Progenitor cell of endocrine pancreas (in vitro differentiated cells): ENCODE results near the gene ATP8A2. TPM values are rescaled to one million over a fixed set of nuclear protein-coding genes. Genes with fewer than 3 reads are reported as not detected.

Experiments
- DNase-seq: peaks from one replicate; pipeline ENCODE4 v3.0.0; 2021; ENCODE audit warnings: low spot score; ENCODE audit not compliant: unreplicated experiment
- H3K27ac Mint-ChIP-seq: 2 replicates; pipeline ENCODE4 v1.8.0; 2021; ENCODE audit warnings: mild to moderate bottlenecking, moderate library complexity, mixed read lengths
- H3K27me3 Mint-ChIP-seq: 2 replicates; pipeline ENCODE4 v1.8.0; 2021; ENCODE audit warnings: mixed read lengths
- H3K36me3 Mint-ChIP-seq: 2 replicates; pipeline ENCODE4 v1.8.0; 2022; ENCODE audit warnings: mixed read lengths; ENCODE audit not compliant: insufficient read depth
- H3K4me1 Mint-ChIP-seq: 2 replicates; pipeline ENCODE4 v1.8.0; 2021; ENCODE audit warnings: low read depth, mixed read lengths
- H3K4me3 Mint-ChIP-seq: 2 replicates; pipeline ENCODE4 v1.8.0; 2021; ENCODE audit warnings: low read depth, mild to moderate bottlenecking, moderate library complexity, mixed read lengths
- H3K9me3 Mint-ChIP-seq: 2 replicates; pipeline ENCODE4 v1.8.0; 2021; ENCODE audit warnings: low read depth, mixed read lengths
- CTCF ChIP-seq: fragments of 200-600 bp; sonication (generic); IDR thresholded peaks from one replicate; pipeline ENCODE4 v1.5.0; 2021; ENCODE audit warnings: antibody characterized with exemption, mild to moderate bottlenecking; ENCODE audit not compliant: unreplicated experiment
- total RNA-seq: library from RNA; stranded (reverse); gene quantifications from 2 replicates; pipeline ENCODE4 v1.2.1, GENCODE V29; 2021

Gene ATP8A2
- total RNA-seq, 1 donor from 2014 or later: 0.38 TPM

GRCh38 chr13:25679936-25680335 is 308.2 kb downstream of the ATP8A2 start:
- DNase-seq: no peak
- peaks cover 13% of the 10 kb centered on the region for H3K4me1 Mint-ChIP-seq
- no peak overlapping the region for H3K4me3 Mint-ChIP-seq
- H3K27ac Mint-ChIP-seq: no peak overlapping the region
- no peak for TF ChIP-seq CTCF
- peaks cover 9% of the 10 kb centered on the region for H3K9me3 Mint-ChIP-seq
- H3K36me3 Mint-ChIP-seq: no peaks in the 10 kb centered on the region
- H3K27me3 Mint-ChIP-seq: peaks cover 2% of the 10 kb centered on the region

GRCh38 chr13:25682276-25682675 is 310.5 kb downstream of the ATP8A2 start:
- Mint-ChIP-seq H3K9me3 (peaks cover 9% of the 10 kb centered on the region), H3K36me3 (no peaks in the 10 kb centered on the region), H3K4me1 (peaks cover 33% of the 10 kb centered on the region), H3K27ac (no peak overlapping the region), H3K4me3 (no peak overlapping the region), H3K27me3 (peaks cover 2% of the 10 kb centered on the region)
- TF ChIP-seq CTCF: no peak
- no peak for DNase-seq

GRCh38 chr13:25683056-25683455 is 311.3 kb downstream of the ATP8A2 start:
- H3K4me3 Mint-ChIP-seq: no peak overlapping the region
- peaks cover 9% of the 10 kb centered on the region for H3K9me3 Mint-ChIP-seq
- peaks cover 2% of the 10 kb centered on the region for H3K27me3 Mint-ChIP-seq
- H3K4me1 Mint-ChIP-seq: peaks cover 40% of the 10 kb centered on the region
- no peak overlapping the region for H3K27ac Mint-ChIP-seq
- H3K36me3 Mint-ChIP-seq: no peaks in the 10 kb centered on the region
- no peak for TF ChIP-seq CTCF
- DNase-seq: no peak

GRCh38 chr13:25683662-25684370 is 312.0 kb downstream of the ATP8A2 start:
- H3K27me3 Mint-ChIP-seq: peaks cover 2% of the 10 kb centered on the region

GRCh38 chr13:25684491-25684890 is 312.7 kb downstream of the ATP8A2 start:
- DNase-seq: no peak
- TF ChIP-seq CTCF: no peak
- Mint-ChIP-seq H3K4me3 (no peak overlapping the region), H3K4me1 (peaks cover 52% of the 10 kb centered on the region), H3K27ac (peak overlapping the region; percentile 67), H3K27me3 (peaks cover 2% of the 10 kb centered on the region), H3K36me3 (no peaks in the 10 kb centered on the region), H3K9me3 (peaks cover 9% of the 10 kb centered on the region)

More at GRCh38 chr13:25683662-25684370, 312.0 kb downstream of the ATP8A2 start:
- DNase-seq: no peak
- Mint-ChIP-seq H3K4me3 (no peak overlapping the region), H3K9me3 (peaks cover 9% of the 10 kb centered on the region), H3K36me3 (no peaks in the 10 kb centered on the region), H3K27ac (peak overlapping the region; percentile 67), H3K4me1 (peaks cover 47% of the 10 kb centered on the region)
- TF ChIP-seq CTCF: no peak
